ENCODE measurements around the gene LSM10. TPM values are rescaled to one million over a fixed set of nuclear protein-coding genes. Genes with fewer than 3 reads are reported as not detected.
A peak's percentile ranks its signal among the peaks of the same experiment; 100 is the strongest.

The LSM10 gene
- total RNA-seq, 1 donor from 2014 or later = 55.3 TPM

- H3K4me3 Mint-ChIP-seq (ENCODE audit: low read depth) = no peak overlapping the region
- no peak overlapping the region for H3K27ac Mint-ChIP-seq
- intact Hi-C loops (cut with micrococcal nuclease) = no loop called here
These were observed 4.1 kb upstream of the LSM10 start for GRCh38 chr1:36401602-36402503.

GRCh38 chr1:36400825-36401601 lies 3.3 kb upstream of the LSM10 start:
- peak overlapping the region; percentile 26 for H3K4me3 Mint-ChIP-seq (ENCODE audit: low read depth)
- H3K9me3 Mint-ChIP-seq = no peaks in the 10 kb centered on the region
- H3K27ac Mint-ChIP-seq = peak overlapping the region; percentile 33
- H3K36me3 Mint-ChIP-seq (ENCODE audit: low read depth) = peaks cover 12% of the 10 kb centered on the region
- no peak for DNase-seq (ENCODE audit: low spot score)
- H3K4me1 Mint-ChIP-seq (ENCODE audit: low read depth) = peaks cover 17% of the 10 kb centered on the region
- intact Hi-C loops (cut with micrococcal nuclease) = no loop called here
- no peaks in the 10 kb centered on the region for H3K27me3 Mint-ChIP-seq (ENCODE audit: low read depth)

More at GRCh38 chr1:36401602-36402503, 4.1 kb upstream of the LSM10 start:
- Mint-ChIP-seq H3K9me3 (no peaks in the 10 kb centered on the region), H3K36me3 (ENCODE audit: low read depth) (peaks cover 9% of the 10 kb centered on the region), H3K4me1 (ENCODE audit: low read depth) (peaks cover 13% of the 10 kb centered on the region), H3K27me3 (ENCODE audit: low read depth) (no peaks in the 10 kb centered on the region)
- DNase-seq (ENCODE audit: low spot score) = no peak

GRCh38 chr1:36400514-36400824 lies 2.8 kb upstream of the LSM10 start:
- no peak for DNase-seq (ENCODE audit: low spot score)
- H3K4me3 Mint-ChIP-seq (ENCODE audit: low read depth) = no peak overlapping the region
- H3K27me3 Mint-ChIP-seq (ENCODE audit: low read depth) = no peaks in the 10 kb centered on the region
- H3K4me1 Mint-ChIP-seq (ENCODE audit: low read depth) = peaks cover 17% of the 10 kb centered on the region
- intact Hi-C loops (cut with micrococcal nuclease) = no loop called here
- H3K36me3 Mint-ChIP-seq (ENCODE audit: low read depth) = peaks cover 12% of the 10 kb centered on the region
- no peak overlapping the region for H3K27ac Mint-ChIP-seq
- H3K9me3 Mint-ChIP-seq = no peaks in the 10 kb centered on the region

GRCh38 chr1:36398370-36398977 lies 766 bp upstream of the LSM10 start:
- Mint-ChIP-seq H3K4me1 (ENCODE audit: low read depth) (peaks cover 19% of the 10 kb centered on the region), H3K27me3 (ENCODE audit: low read depth) (no peaks in the 10 kb centered on the region), H3K27ac (peak overlapping the region; percentile 100), H3K36me3 (ENCODE audit: low read depth) (peaks cover 17% of the 10 kb centered on the region), H3K9me3 (no peaks in the 10 kb centered on the region), H3K4me3 (ENCODE audit: low read depth) (peak overlapping the region; percentile 99)
- no peak for DNase-seq (ENCODE audit: low spot score)
- intact Hi-C loops (cut with micrococcal nuclease) = loop anchor here (2.0 to 5.0 kb wide), 2 partner anchors 22 to 64 kb away; partner anchors contain the start of gene MRPS15

- intact Hi-C loops (cut with micrococcal nuclease) = loop anchor here (1.0 to 5.0 kb wide), 2 partner anchors 11 to 65 kb away; partner anchors contain the start of gene MRPS15
- peak overlapping the region; percentile 100 for H3K27ac Mint-ChIP-seq
- H3K4me1 Mint-ChIP-seq (ENCODE audit: low read depth) = peaks cover 19% of the 10 kb centered on the region
- no peaks in the 10 kb centered on the region for H3K27me3 Mint-ChIP-seq (ENCODE audit: low read depth)
- DNase-seq (ENCODE audit: low spot score) = no peak
- no peaks in the 10 kb centered on the region for H3K9me3 Mint-ChIP-seq
- peak overlapping the region; percentile 99 for H3K4me3 Mint-ChIP-seq (ENCODE audit: low read depth)
- peaks cover 28% of the 10 kb centered on the region for H3K36me3 Mint-ChIP-seq (ENCODE audit: low read depth)
These were observed 678 bp downstream of the LSM10 start for GRCh38 chr1:36397083-36397377.

GRCh38 chr1:36396359-36396758 lies 1.3 kb downstream of the LSM10 start:
- Mint-ChIP-seq H3K27me3 (ENCODE audit: low read depth) (no peaks in the 10 kb centered on the region), H3K27ac (peak overlapping the region; percentile 42), H3K9me3 (no peaks in the 10 kb centered on the region), H3K4me1 (ENCODE audit: low read depth) (peaks cover 19% of the 10 kb centered on the region), H3K4me3 (ENCODE audit: low read depth) (peak overlapping the region; percentile 99), H3K36me3 (ENCODE audit: low read depth) (peaks cover 30% of the 10 kb centered on the region)
- intact Hi-C loops (cut with micrococcal nuclease) = loop anchor here (5.0 kb wide), 1 partner anchor 66 kb away; the partner anchor contains the start of gene MRPS15
- DNase-seq (ENCODE audit: low spot score) = no peak

- H3K9me3 Mint-ChIP-seq = no peaks in the 10 kb centered on the region
- peaks cover 18% of the 10 kb centered on the region for H3K4me1 Mint-ChIP-seq (ENCODE audit: low read depth)
- H3K36me3 Mint-ChIP-seq (ENCODE audit: low read depth) = peaks cover 49% of the 10 kb centered on the region
- H3K27me3 Mint-ChIP-seq (ENCODE audit: low read depth) = no peaks in the 10 kb centered on the region
- H3K27ac Mint-ChIP-seq = no peak overlapping the region
- no peak overlapping the region for H3K4me3 Mint-ChIP-seq (ENCODE audit: low read depth)
- no peak for DNase-seq (ENCODE audit: low spot score)
- intact Hi-C loops (cut with micrococcal nuclease) = no loop called here
These were observed 4.0 kb downstream of the LSM10 start for GRCh38 chr1:36393686-36394085.

- DNase-seq (ENCODE audit: low spot score) = no peak
- peaks cover 14% of the 10 kb centered on the region for H3K4me1 Mint-ChIP-seq (ENCODE audit: low read depth)
- intact Hi-C loops (cut with micrococcal nuclease) = no loop called here
- H3K4me3 Mint-ChIP-seq (ENCODE audit: low read depth) = no peak overlapping the region
- H3K36me3 Mint-ChIP-seq (ENCODE audit: low read depth) = peaks cover 47% of the 10 kb centered on the region
- no peaks in the 10 kb centered on the region for H3K27me3 Mint-ChIP-seq (ENCODE audit: low read depth)
- H3K9me3 Mint-ChIP-seq = no peaks in the 10 kb centered on the region
- no peak overlapping the region for H3K27ac Mint-ChIP-seq
These were observed 4.9 kb downstream of the LSM10 start for GRCh38 chr1:36392836-36393235.

- Mint-ChIP-seq H3K9me3 (no peaks in the 10 kb centered on the region), H3K4me1 (ENCODE audit: low read depth) (peaks cover 18% of the 10 kb centered on the region), H3K4me3 (ENCODE audit: low read depth) (no peak overlapping the region), H3K36me3 (ENCODE audit: low read depth) (peaks cover 44% of the 10 kb centered on the region), H3K27me3 (ENCODE audit: low read depth) (no peaks in the 10 kb centered on the region), H3K27ac (no peak overlapping the region)
- no peak for DNase-seq (ENCODE audit: low spot score)
- intact Hi-C loops (cut with micrococcal nuclease) = no loop called here
These were observed 6.4 kb downstream of the LSM10 start for GRCh38 chr1:36391271-36391670.

- H3K4me3 Mint-ChIP-seq (ENCODE audit: low read depth) = no peak overlapping the region
- no peak for DNase-seq (ENCODE audit: low spot score)
- intact Hi-C loops (cut with micrococcal nuclease) = no loop called here
- peaks cover 42% of the 10 kb centered on the region for H3K36me3 Mint-ChIP-seq (ENCODE audit: low read depth)
- no peak overlapping the region for H3K27ac Mint-ChIP-seq
- H3K4me1 Mint-ChIP-seq (ENCODE audit: low read depth) = peaks cover 16% of the 10 kb centered on the region
- H3K9me3 Mint-ChIP-seq = no peaks in the 10 kb centered on the region
- H3K27me3 Mint-ChIP-seq (ENCODE audit: low read depth) = no peaks in the 10 kb centered on the region
These were observed 7.3 kb downstream of the LSM10 start for GRCh38 chr1:36390411-36390810.

- no peak for DNase-seq (ENCODE audit: low spot score)
These were observed 7.7 kb downstream of the LSM10 start for GRCh38 chr1:36389999-36390398.

GRCh38 chr1:36389261-36389660 lies 8.4 kb downstream of the LSM10 start:
- peak overlapping the region; percentile 3 for H3K27ac Mint-ChIP-seq
- H3K9me3 Mint-ChIP-seq = no peaks in the 10 kb centered on the region
- H3K4me3 Mint-ChIP-seq (ENCODE audit: low read depth) = no peak overlapping the region
- peaks cover 40% of the 10 kb centered on the region for H3K36me3 Mint-ChIP-seq (ENCODE audit: low read depth)
- H3K27me3 Mint-ChIP-seq (ENCODE audit: low read depth) = no peaks in the 10 kb centered on the region
- no peak for DNase-seq (ENCODE audit: low spot score)
- intact Hi-C loops (cut with micrococcal nuclease) = loop anchor here (5.0 to 10.0 kb wide), 4 partner anchors 33 to 1086 kb away; partner anchors contain the start of genes SH3D21 and ZC3H12A
- H3K4me1 Mint-ChIP-seq (ENCODE audit: low read depth) = peaks cover 20% of the 10 kb centered on the region

More at GRCh38 chr1:36389999-36390398, 7.7 kb downstream of the LSM10 start:
- peaks cover 15% of the 10 kb centered on the region for H3K4me1 Mint-ChIP-seq (ENCODE audit: low read depth)
- no peak overlapping the region for H3K27ac Mint-ChIP-seq
- H3K4me3 Mint-ChIP-seq (ENCODE audit: low read depth) = no peak overlapping the region
- H3K36me3 Mint-ChIP-seq (ENCODE audit: low read depth) = peaks cover 40% of the 10 kb centered on the region
- no peaks in the 10 kb centered on the region for H3K27me3 Mint-ChIP-seq (ENCODE audit: low read depth)
- intact Hi-C loops (cut with micrococcal nuclease) = loop anchor here (5.0 to 10.0 kb wide), 4 partner anchors 32 to 1085 kb away; partner anchors contain the start of genes SH3D21 and ZC3H12A
- H3K9me3 Mint-ChIP-seq = no peaks in the 10 kb centered on the region

All from activated T-helper 2 cell treated with anti-CD3 and anti-CD28 coated beads, Interferon-gamma antibody, Interleukin-2, Interleukin-4, amounts not matched to agents 10 μg/mL and 5 μg/mL and 100 μg/mL, durations not matched to agents 14 hours and 24 hours and 36 hours (primary cell).